Stimulated activated CD8-positive, alpha-beta memory T cell treated with anti-CD3 and anti-CD28 coated beads, Interleukin-15, amount 100 ng/mL, for 4 hours (primary cell): ENCODE measurements around the gene NOTUM.
"Not testable (repeated sequence)": the region's sequence is repeated elsewhere in the genome, so short reads cannot be mapped to it uniquely, and the experiment has no call there.

Experiments used
- DNase-seq, 2 donors: peaks; one replicate each; pipeline ENCODE4 v3.0.0-alpha.2; 2020; ENCODE audit warnings: low read depth in 2 of 2

The NOTUM gene

GRCh38 chr17:81996232-81996756 lies 35.3 kb upstream of the NOTUM start:
- no peak for DNase-seq

GRCh38 chr17:81995463-81996231 lies 34.7 kb upstream of the NOTUM start:
- DNase-seq: no peak

GRCh38 chr17:81994593-81995462 lies 33.8 kb upstream of the NOTUM start:
- no peak for DNase-seq

GRCh38 chr17:81993729-81994592 lies 33.0 kb upstream of the NOTUM start:
- DNase-seq: no peak

- DNase-seq: no peak
Observed at GRCh38 chr17:81992306-81993102, 31.5 kb upstream of the NOTUM start.

DNA sequence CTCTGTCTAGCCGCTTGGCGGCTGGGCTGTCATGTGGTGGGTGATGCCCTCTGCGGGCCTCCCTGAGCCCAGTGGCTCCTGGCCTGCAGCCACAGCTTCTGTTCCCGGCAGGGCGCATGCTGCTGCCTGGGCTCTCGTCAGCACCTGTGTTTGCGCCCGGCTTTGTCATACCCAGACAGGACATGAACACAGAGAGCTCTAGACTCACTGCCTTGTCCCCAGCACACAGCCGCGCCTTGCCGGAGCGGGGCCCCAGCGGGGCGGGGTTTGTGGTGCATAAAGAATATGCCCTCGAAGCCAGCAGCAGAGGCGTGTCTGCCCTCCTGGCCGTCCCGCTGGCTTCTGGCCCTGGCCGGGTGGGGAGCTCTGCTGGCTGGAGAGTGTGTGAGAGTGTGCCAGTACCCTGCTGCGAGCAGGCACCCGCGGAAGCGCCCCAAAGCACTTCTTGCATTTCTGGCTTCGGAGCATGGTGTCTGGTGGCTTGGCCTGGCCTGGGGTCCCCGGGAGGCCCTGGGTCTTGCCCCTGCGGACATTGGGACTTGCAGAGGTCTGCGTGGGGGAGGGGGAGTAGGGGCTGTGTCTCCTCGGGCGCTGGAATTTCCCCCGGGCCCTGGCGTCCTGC lies 30.8 kb upstream of the NOTUM start:
- DNase-seq: no peak

- DNase-seq: no peak
Observed at GRCh38 chr17:81990836-81991683, 30.1 kb upstream of the NOTUM start.

GRCh38 chr17:81987161-81987770 lies 26.3 kb upstream of the NOTUM start:
- DNase-seq: no peak

GRCh38 chr17:81986606-81987005 lies 25.6 kb upstream of the NOTUM start:
- DNase-seq: no peak

DNA sequence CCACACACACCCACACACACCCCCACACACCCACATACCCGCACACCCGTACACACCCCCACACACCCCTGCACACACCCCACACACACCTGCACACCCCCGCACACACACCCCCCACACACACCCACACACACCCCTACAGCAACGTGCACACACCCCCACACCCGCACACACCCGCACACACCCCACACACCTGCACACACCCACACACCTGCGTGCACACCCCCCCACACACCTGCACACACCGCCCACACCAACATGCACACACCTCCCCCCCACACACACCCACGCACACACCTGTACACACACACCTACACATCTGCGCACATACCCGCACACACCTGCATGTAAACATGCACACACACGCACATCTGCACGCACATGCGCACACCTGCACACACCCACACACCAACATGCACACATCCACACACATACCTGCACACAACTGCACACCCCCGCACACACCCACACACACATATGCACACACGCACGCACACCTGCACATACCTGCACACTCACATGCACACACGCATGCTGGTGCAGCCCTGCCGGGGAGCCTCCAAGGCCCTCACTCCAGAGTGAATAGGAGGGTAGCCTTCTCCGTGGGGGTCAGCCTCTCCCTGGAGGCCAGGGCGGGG lies 23.9 kb upstream of the NOTUM start:
- no peak for DNase-seq

DNA sequence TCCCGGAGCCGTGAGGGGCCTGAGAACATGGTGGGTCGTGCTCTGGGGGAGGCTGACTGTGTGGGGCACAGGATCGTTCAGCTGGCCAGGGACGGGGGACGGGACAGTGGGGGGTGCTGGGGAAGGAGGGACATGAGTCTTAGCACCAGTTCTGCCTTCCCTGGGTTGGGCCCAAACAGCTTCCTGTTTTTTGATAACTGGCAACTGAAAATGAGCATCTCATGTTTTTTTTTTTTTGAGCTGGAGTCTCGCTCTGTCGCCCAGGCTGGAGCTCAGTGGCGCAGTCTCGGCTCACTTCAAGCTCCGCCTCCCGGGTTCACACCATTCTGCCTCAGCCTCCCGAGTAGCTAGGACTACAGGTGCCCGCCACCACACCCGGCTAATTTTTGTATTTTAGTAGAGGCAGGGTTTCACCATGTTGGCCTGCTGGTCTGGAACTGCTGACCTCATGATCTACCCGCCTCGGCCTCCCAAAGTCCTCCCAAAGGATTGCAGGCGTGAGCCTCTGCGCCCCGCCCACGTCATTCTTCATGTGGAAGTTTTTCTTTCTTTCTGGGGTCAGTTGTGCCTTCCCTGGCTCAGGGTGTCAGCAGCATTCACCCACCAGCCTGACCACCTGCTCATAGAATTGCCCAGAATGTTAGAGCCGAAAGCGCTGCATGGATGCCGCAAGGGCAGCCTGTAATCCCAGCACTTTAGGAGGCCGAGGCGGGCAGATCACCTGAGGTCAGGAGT lies 22.8 kb upstream of the NOTUM start:
- no peak for DNase-seq

- no peak for DNase-seq
Observed at GRCh38 chr17:81983011-81983638, 22.1 kb upstream of the NOTUM start.

- not testable (repeated sequence) for DNase-seq
Observed at GRCh38 chr17:81981511-81981910, 20.5 kb upstream of the NOTUM start.

- DNase-seq: no peak
Observed at GRCh38 chr17:81980707-81981343, 19.8 kb upstream of the NOTUM start.

- DNase-seq: no peak
Observed at GRCh38 chr17:81980122-81980521, 19.1 kb upstream of the NOTUM start.

DNA sequence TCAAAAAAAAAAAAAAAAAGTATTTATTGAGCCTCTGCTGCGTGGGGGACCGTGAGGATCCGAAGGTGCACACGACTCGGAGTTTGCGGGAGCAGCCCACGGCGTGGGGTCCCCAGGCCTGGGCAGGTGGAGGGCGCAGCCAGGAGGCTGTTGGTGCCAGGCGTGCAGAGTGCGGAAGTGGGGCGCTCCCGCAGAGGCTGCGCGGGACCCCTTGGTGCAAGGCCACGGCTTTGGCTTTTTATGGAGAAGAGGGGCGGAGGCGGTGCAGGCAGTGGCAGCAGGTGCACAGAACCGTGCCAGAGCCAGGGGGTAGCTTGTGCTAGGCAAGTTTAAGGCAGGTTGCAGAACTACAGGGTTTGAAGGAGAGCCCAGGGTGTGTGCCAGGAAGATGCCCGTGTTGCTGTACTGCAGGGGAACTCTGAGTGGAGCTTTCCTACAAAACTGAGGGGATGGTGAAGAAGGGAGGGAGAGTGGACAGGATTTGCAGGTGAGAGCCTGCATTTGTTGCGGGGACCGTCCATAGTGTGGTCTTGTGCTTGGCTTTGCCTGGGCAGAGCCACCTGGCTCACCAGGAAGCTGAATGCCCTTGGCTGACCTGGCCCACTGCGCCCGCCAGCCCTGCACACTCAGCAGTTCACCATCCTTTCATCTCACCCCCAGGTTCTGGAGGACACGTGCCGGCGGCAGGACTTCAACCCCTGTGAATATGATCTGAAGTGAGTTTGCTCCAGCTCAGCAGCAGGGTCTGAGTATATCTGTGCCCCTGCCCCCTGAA lies 17.7 kb upstream of the NOTUM start:
- DNase-seq: no peak
